Panc1 (cell line): Measurements from ENCODE around the gene SCYL1. TPM values are rescaled to one million over a fixed set of nuclear protein-coding genes. Genes with fewer than 3 reads are reported as not detected.
A peak's percentile ranks its signal among the peaks of the same experiment; 100 is the strongest.

Experiments
- ATAC-seq: fragments of 200-7000 bp; cut with Tn5 transposase; 2 replicates; pipeline ENCODE4 v1.9.1; 2020; ENCODE audit warnings: mild to moderate bottlenecking, moderate library complexity
- BruUV-seq: library from RNA; stranded (reverse); fragments of 400-500 nt; replicated peaks from 2 replicates; lab custom pipeline; 2021; lab: Mats Ljungman, UMichigan
- CTCF ChIA-PET: fragments of 300-600 bp; sonication (Branson Sonifier 250); formaldehyde crosslinking; loops from one replicate; lab custom pipeline; 2022; ENCODE audit warnings: antibody characterized with exemption; lab: Charles Lee
- POLR2A ChIA-PET: fragments of 300-600 bp; sonication (Branson Sonifier 250); formaldehyde crosslinking; loops from one replicate; lab custom pipeline; 2022; ENCODE audit warnings: antibody characterized with exemption; lab: Charles Lee
- DNase-seq: peaks from one replicate; pipeline ENCODE4 v3.0.0-alpha.2; 2010; ENCODE audit warnings: low read depth, low spot score
- H3K27ac ChIP-seq: 2 replicates; pipeline ENCODE4 v1.5.1; 2011; ENCODE audit warnings: mild to moderate bottlenecking, low read length, inconsistent platforms
- H3K27me3 ChIP-seq: fragments of 200-500 bp; sonication (Bioruptor generic); 2 replicates; pipeline ENCODE4 v1.6.0; 2014; ENCODE audit warnings: low read length, inconsistent platforms; ENCODE audit not compliant: control insufficient read depth, insufficient read depth
- H3K36me3 ChIP-seq: fragments of 200-500 bp; sonication (Bioruptor generic); 2 replicates; pipeline ENCODE4 v1.5.1; 2014; ENCODE audit warnings: inconsistent platforms, mild to moderate bottlenecking, low read length, moderate library complexity; ENCODE audit not compliant: control insufficient read depth, insufficient read depth
- H3K4me1 ChIP-seq: 2 replicates; pipeline ENCODE4 v1.5.1; 2011; ENCODE audit warnings: inconsistent platforms, mild to moderate bottlenecking, low read length, moderate library complexity; ENCODE audit not compliant: control insufficient read depth, insufficient read depth
- H3K4me3 ChIP-seq, 2 experiments: 2 replicates each; pipeline ENCODE4 v1.5.1; 2011 to 2012; ENCODE audit warnings: low read depth in 2 of 2, low read length in 2 of 2, mild to moderate bottlenecking in 2 of 2, inconsistent platforms in 1 of 2, moderate library complexity in 1 of 2
- H3K9me3 ChIP-seq: fragments of 200-500 bp; sonication (Bioruptor generic); 2 replicates; pipeline ENCODE4 v1.5.1; 2014; ENCODE audit warnings: low read depth, mild to moderate bottlenecking, inconsistent platforms, low read length, moderate library complexity; ENCODE audit not compliant: control insufficient read depth, insufficient read depth
- CTCF ChIP-seq: fragments of 450-650 bp; IDR thresholded peaks from 2 replicates; pipeline ENCODE4 v1.5.1; 2017; ENCODE audit warnings: mild to moderate bottlenecking
- POLR2AphosphoS5 ChIP-seq: IDR thresholded peaks from 2 replicates; pipeline ENCODE4 v1.6.1; 2012; ENCODE audit warnings: mild to moderate bottlenecking, low read depth, low read length, moderate library complexity
- REST ChIP-seq, 2 experiments: IDR thresholded peaks; 2 replicates each; pipeline ENCODE4 v1.6.1; 2011 to 2012; ENCODE audit warnings: low read depth in 2 of 2, control low read depth in 1 of 2, low read length in 1 of 2, mild to moderate bottlenecking in 1 of 2, moderate library complexity in 1 of 2; ENCODE audit not compliant: insufficient read depth in 1 of 2
- SIN3A ChIP-seq: IDR thresholded peaks from 2 replicates; pipeline ENCODE4 v1.6.1; 2012; ENCODE audit warnings: low read depth, mild to moderate bottlenecking, low read length, moderate library complexity, borderline replicate concordance; ENCODE audit not compliant: insufficient read depth
- TCF7L2 ChIP-seq: IDR thresholded peaks from 2 replicates; pipeline ENCODE4 v1.6.1; 2011; ENCODE audit warnings: mild to moderate bottlenecking, low read depth, low read length, inconsistent platforms
- in situ Hi-C: cut with HindIII; loops from 2 replicates; pipeline ENCODE4 v1.10.0; 2016; ENCODE audit warnings: low sequenced_read_pairs, low pct_unique_long_range_greater_than_20kb
- intact Hi-C: fragments of 100-400 bp; cut with micrococcal nuclease; formaldehyde crosslinking; loops from one replicate; pipeline ENCODE4 v1.10.0; 2022; ENCODE audit not compliant: unreplicated experiment
- total RNA-seq: library from RNA; stranded (reverse); gene quantifications from one replicate; pipeline ENCODE4 v1.2.1, GENCODE V29; 2021; ENCODE audit not compliant: unreplicated experiment

Gene SCYL1
- total RNA-seq, 1 experiment from 2014 or later: 117 TPM

GRCh38 chr11:65555693-65556231 is 30.9 kb downstream of the SCYL1 start:
- peaks cover 78% of the 10 kb centered on the region for H3K4me1 ChIP-seq
- no peaks in the 10 kb centered on the region for H3K9me3 ChIP-seq
- peak overlapping the region in 1 of 2 experiments; percentile 57; a peak in 2 of 4 replicates for H3K4me3 ChIP-seq
- no peaks in the 10 kb centered on the region for H3K36me3 ChIP-seq
- POLR2A ChIA-PET: no interaction called here
- no peaks in the 10 kb centered on the region for H3K27me3 ChIP-seq
- intact Hi-C loops: loop anchor here (10.0 kb wide), 1 partner anchor 299 kb away; the partner anchor contains the start of gene CFL1
- ATAC-seq (peak; percentile 15), DNase-seq (peak; percentile 73)
- CTCF ChIA-PET: interaction anchor here (0.6 kb wide), 1 partner anchor 39 kb away, joined by 3 read pairs; no protein-coding TSS in a partner anchor
- in situ Hi-C loops: no loop called here
- TF ChIP-seq CTCF (no peak), SIN3A (no peak), POLR2AphosphoS5 (no peak), REST (IDR thresholded peaks at IDR 0.05; ENCODE audit: insufficient read depth in 1 of 2, low read depth in 2 of 2, low read length in 1 of 2) (no peak), TCF7L2 (no peak)
- BruUV-seq: no TSS peak
- H3K27ac ChIP-seq: peak overlapping the region; percentile 58

DNA sequence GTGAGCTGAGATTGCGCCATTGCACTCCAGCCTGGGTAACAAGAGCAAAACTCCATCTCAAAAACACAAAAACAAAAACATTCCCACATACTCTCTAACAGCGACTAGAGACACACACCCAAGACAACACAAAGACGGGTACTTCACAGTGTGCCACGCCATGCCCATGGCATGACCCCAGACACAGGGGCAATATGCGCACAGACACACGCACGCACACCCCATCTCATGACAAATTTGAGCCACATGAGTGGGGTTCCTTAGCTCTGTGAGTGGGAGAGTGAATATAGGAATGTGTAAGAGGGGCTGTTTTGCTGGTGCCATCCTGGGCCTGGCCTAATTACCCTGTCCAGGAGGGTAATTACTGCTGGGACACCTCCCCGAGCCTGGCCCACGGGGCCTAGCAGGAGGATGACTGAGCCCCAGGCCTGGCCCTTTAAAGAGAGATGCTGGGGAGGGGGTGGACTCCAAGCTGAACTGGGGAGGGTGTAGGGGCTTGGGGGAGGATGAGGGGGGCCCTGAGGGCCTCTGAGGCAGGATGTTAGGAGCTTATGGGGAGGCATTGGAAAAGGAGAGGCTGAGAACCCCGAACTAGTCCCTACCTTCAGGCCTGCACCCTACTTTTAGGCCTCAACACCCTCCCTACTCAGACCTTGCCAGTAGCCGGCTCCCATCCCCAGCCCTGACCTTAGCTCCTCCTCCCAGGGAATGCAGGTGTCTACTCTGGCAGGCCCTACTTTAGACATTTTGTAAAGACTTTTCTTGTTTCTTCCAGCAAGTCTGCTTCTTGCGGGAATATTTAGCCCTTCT is 31.8 kb downstream of the SCYL1 start:
- intact Hi-C loops (loop anchor here (10.0 kb wide), 1 partner anchor 298 kb away; the partner anchor contains the start of gene CFL1), in situ Hi-C loops (no loop called here)
- H3K4me1 ChIP-seq: peaks cover 77% of the 10 kb centered on the region
- ChIA-PET CTCF (interaction anchor here (1.1 kb wide), 1 partner anchor 16 kb away, joined by 3 read pairs; no protein-coding TSS in a partner anchor), POLR2A (interaction anchor here (0.6 kb wide), 1 partner anchor 9 kb away, joined by 7 read pairs; no protein-coding TSS in a partner anchor)
- no peak for TF ChIP-seq POLR2AphosphoS5
- TF ChIP-seq TCF7L2: no peak
- no peaks in the 10 kb centered on the region for H3K9me3 ChIP-seq
- H3K4me3 ChIP-seq: peak overlapping the region; percentile 50 to 57
- H3K27ac ChIP-seq: peak overlapping the region; percentile 83
- DNase-seq (no peak), ATAC-seq (no peak)
- no peaks in the 10 kb centered on the region for H3K27me3 ChIP-seq
- BruUV-seq: no TSS peak
- no peaks in the 10 kb centered on the region for H3K36me3 ChIP-seq
